ENCODE measurements around the gene PSMB7. TPM values are rescaled to one million over a fixed set of nuclear protein-coding genes. Genes with fewer than 3 reads are reported as not detected.

The PSMB7 gene
- total and polyA plus RNA-seq, 2 of the 13 experiments (the other 11 are each of a cell fraction or from before 2014, with no cell fraction given) = 259 to 291 TPM

DNA sequence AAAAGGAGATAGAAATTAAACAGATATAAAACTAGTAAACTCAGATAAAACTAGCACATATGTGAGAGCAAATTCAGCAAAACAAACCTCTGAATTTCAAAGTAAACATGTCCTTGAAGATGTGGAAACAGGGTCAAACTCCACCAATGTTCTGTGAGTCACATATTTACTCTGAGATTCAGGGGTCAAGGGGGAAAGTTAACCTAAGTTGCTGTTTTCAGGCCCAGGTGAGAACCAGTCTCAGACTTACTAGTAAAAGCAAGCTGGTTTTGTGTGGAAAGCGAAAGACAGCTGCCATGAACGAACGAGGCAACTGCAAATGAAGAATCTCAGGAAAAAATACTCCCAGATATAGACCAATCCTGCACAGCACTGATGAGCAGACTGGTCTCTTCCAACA, 29.0 kb downstream of the PSMB7 start (continued):
- TF ChIP-seq, protein P1, sequence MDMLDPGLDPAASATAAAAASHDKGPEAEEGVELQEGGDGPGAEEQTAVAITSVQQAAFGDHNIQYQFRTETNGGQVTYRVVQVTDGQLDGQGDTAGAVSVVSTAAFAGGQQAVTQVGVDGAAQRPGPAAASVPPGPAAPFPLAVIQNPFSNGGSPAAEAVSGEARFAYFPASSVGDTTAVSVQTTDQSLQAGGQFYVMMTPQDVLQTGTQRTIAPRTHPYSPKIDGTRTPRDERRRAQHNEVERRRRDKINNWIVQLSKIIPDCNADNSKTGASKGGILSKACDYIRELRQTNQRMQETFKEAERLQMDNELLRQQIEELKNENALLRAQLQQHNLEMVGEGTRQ (IDR thresholded peaks at IDR 0.05; ENCODE audit: low read depth, low read length) = no peak
- TF ChIP-seq, protein P1 (CRISPR knock-in tag; IDR thresholded peaks at IDR 0.05; ENCODE audit: borderline replicate concordance) = no peak
- TF ChIP-seq, protein P2, sequence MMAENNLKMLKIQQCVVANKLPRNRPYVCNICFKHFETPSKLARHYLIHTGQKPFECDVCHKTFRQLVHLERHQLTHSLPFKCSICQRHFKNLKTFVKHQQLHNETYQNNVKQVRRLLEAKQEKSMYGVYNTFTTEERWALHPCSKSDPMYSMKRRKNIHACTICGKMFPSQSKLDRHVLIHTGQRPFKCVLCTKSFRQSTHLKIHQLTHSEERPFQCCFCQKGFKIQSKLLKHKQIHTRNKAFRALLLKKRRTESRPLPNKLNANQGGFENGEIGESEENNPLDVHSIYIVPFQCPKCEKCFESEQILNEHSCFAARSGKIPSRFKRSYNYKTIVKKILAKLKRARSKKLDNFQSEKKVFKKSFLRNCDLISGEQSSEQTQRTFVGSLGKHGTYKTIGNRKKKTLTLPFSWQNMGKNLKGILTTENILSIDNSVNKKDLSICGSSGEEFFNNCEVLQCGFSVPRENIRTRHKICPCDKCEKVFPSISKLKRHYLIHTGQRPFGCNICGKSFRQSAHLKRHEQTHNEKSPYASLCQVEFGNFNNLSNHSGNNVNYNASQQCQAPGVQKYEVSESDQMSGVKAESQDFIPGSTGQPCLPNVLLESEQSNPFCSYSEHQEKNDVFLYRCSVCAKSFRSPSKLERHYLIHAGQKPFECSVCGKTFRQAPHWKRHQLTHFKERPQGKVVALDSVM (CRISPR knock-in tag; IDR thresholded peaks at IDR 0.05) = no peak
- TF ChIP-seq ZNF451 (CRISPR knock-in tag; IDR thresholded peaks at IDR 0.05) = no peak
- TF ChIP-seq ZNF354B (CRISPR knock-in tag; IDR thresholded peaks at IDR 0.05) = no peak
- TF ChIP-seq, protein P3, sequence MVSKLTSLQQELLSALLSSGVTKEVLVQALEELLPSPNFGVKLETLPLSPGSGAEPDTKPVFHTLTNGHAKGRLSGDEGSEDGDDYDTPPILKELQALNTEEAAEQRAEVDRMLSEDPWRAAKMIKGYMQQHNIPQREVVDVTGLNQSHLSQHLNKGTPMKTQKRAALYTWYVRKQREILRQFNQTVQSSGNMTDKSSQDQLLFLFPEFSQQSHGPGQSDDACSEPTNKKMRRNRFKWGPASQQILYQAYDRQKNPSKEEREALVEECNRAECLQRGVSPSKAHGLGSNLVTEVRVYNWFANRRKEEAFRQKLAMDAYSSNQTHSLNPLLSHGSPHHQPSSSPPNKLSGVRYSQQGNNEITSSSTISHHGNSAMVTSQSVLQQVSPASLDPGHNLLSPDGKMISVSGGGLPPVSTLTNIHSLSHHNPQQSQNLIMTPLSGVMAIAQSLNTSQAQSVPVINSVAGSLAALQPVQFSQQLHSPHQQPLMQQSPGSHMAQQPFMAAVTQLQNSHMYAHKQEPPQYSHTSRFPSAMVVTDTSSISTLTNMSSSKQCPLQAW (CRISPR knock-in tag; IDR thresholded peaks at IDR 0.05) = 0 out of 2 replicates have a peak, but pooled peaks have one; percentile 20
- 0 out of 2 replicates have a peak, but pooled peaks have one; percentile 63 for TF ChIP-seq ZNF607 (CRISPR knock-in tag; IDR thresholded peaks at IDR 0.05; ENCODE audit: borderline replicate concordance)
- peak; percentile 99 for TF ChIP-seq SMARCC2 (IDR thresholded peaks at IDR 0.05)
- peak; percentile 41; the same call in 1 of the 2 replicates for TF ChIP-seq TP53 (CRISPR knock-in tag; conservative IDR thresholded peaks at IDR 0.05)
- TF ChIP-seq KLF13 (CRISPR knock-in tag; IDR thresholded peaks at IDR 0.05) = no peak
- TF ChIP-seq, protein P4, sequence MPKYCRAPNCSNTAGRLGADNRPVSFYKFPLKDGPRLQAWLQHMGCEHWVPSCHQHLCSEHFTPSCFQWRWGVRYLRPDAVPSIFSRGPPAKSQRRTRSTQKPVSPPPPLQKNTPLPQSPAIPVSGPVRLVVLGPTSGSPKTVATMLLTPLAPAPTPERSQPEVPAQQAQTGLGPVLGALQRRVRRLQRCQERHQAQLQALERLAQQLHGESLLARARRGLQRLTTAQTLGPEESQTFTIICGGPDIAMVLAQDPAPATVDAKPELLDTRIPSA (CRISPR knock-in tag; IDR thresholded peaks at IDR 0.05; ENCODE audit: borderline replicate concordance) = no peak
- TF ChIP-seq HOXA5 (CRISPR knock-in tag; IDR thresholded peaks at IDR 0.05) = peak; percentile 91
- peak; percentile 90 for TF ChIP-seq SOX5 (CRISPR knock-in tag; IDR thresholded peaks at IDR 0.05; ENCODE audit: borderline replicate concordance)
- TF ChIP-seq, protein P5, sequence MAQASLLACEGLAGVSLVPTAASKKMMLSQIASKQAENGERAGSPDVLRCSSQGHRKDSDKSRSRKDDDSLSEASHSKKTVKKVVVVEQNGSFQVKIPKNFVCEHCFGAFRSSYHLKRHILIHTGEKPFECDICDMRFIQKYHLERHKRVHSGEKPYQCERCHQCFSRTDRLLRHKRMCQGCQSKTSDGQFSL (CRISPR knock-in tag; IDR thresholded peaks at IDR 0.05) = no peak
- TF ChIP-seq ZFY (CRISPR knock-in tag; IDR thresholded peaks at IDR 0.05) = peak; percentile 62
- TF ChIP-seq TEAD2 (CRISPR knock-in tag; IDR thresholded peaks at IDR 0.05) = no peak
- no peak for TF ChIP-seq ATF7-NPFF (CRISPR knock-in tag; IDR thresholded peaks at IDR 0.05; ENCODE audit: low read depth)
- no peak for TF ChIP-seq MBNL3 (CRISPR knock-in tag; conservative IDR thresholded peaks at IDR 0.05)
- TF ChIP-seq, protein P6, sequence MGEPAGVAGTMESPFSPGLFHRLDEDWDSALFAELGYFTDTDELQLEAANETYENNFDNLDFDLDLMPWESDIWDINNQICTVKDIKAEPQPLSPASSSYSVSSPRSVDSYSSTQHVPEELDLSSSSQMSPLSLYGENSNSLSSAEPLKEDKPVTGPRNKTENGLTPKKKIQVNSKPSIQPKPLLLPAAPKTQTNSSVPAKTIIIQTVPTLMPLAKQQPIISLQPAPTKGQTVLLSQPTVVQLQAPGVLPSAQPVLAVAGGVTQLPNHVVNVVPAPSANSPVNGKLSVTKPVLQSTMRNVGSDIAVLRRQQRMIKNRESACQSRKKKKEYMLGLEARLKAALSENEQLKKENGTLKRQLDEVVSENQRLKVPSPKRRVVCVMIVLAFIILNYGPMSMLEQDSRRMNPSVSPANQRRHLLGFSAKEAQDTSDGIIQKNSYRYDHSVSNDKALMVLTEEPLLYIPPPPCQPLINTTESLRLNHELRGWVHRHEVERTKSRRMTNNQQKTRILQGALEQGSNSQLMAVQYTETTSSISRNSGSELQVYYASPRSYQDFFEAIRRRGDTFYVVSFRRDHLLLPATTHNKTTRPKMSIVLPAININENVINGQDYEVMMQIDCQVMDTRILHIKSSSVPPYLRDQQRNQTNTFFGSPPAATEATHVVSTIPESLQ (CRISPR knock-in tag; conservative IDR thresholded peaks at IDR 0.05) = no peak
- no peak for TF ChIP-seq ZNF432 (CRISPR knock-in tag; IDR thresholded peaks at IDR 0.05; ENCODE audit: borderline replicate concordance)
- TF ChIP-seq ZNF230 (CRISPR knock-in tag; IDR thresholded peaks at IDR 0.05) = no peak
- no peak for TF ChIP-seq KDM2A (CRISPR knock-in tag; IDR thresholded peaks at IDR 0.05; ENCODE audit: borderline replicate concordance, low read depth)
- peak in 1 of 2 experiments; percentile 28; a peak in 1 of 4 replicates for TF ChIP-seq POLR2A (IDR thresholded peaks at IDR 0.05; ENCODE audit: insufficient read depth in 1 of 2, low read depth in 2 of 2, low read length in 2 of 2)
